ENCODE data around the gene ZCCHC7. TPM values are rescaled to one million over a fixed set of nuclear protein-coding genes. Genes with fewer than 3 reads are reported as not detected.

ZCCHC7 gene
- total and polyA plus RNA-seq, 10 of the 15 experiments (the other 5 are each of a cell fraction or from before 2014, with no cell fraction given): 42.9 to 178 (median 53.3) TPM

GRCh38 chr9:37301042-37301853 is 180.9 kb downstream of the ZCCHC7 start:
- 25% methylated on average over 2 of the region's 2 CpGs for WGBS (ENCODE audit: insufficient coverage, insufficient replicate concordance, low lambda C conversion rate, missing lambda C conversion rate)
- SMC1A ChIA-PET (ENCODE audit: uncharacterized antibody, unreplicated experiment): interaction anchor here (0.6 to 5.3 kb wide), 39 partner anchors 8 to 428 kb away, joined by 3 to 65 read pairs (median 5); no protein-coding TSS in a partner anchor
- peaks cover 3 to 18% of the 10 kb centered on the region in 2 experiments; a peak in 3 of 4 replicates for H3K36me3 ChIP-seq (ENCODE audit: control insufficient read depth in 2 of 2, insufficient read depth in 2 of 2, low read length in 1 of 2)
- peak; percentile 70 for ATAC-seq
- H3K27ac ChIP-seq (ENCODE audit: control insufficient read depth, insufficient read depth): peak overlapping the region; percentile 95
- RAD21 ChIA-PET (ENCODE audit: unreplicated experiment): interaction anchor here (0.7 to 8.5 kb wide), 37 partner anchors 8 to 308 kb away, joined by 3 to 104 read pairs (median 5); partner anchors contain the start of gene ZCCHC7
- CTCF ChIA-PET: interaction anchor here (0.8 to 6.7 kb wide), 29 partner anchors 8 to 307 kb away, joined by 3 to 32 read pairs (median 5); no protein-coding TSS in a partner anchor
- intact Hi-C loops (cut with micrococcal nuclease; ENCODE audit: unreplicated experiment): loop anchor here (5.0 kb wide), 3 partner anchors 219 to 304 kb away; partner anchors contain the start of gene PAX5
- peak overlapping the region; percentile 93; the same call in 1 of the 2 replicates for H3K4me2 ChIP-seq (ENCODE audit: control insufficient read depth, insufficient read depth)
- H4K20me1 ChIP-seq (ENCODE audit: control insufficient read depth, insufficient read depth): no peaks in the 10 kb centered on the region
- POLR2A ChIA-PET: interaction anchor here (0.6 to 2.6 kb wide), 23 partner anchors 9 to 307 kb away, joined by 3 to 10 read pairs (median 3); no protein-coding TSS in a partner anchor
- FAIRE-seq: no peak
- no peak overlapping the region for H2AFZ ChIP-seq (ENCODE audit: control insufficient read depth, low read depth, low read length)
- in situ Hi-C loops (cut with MboI): loop anchor here (5.0 kb wide), 1 partner anchor 274 kb away; no protein-coding TSS in a partner anchor
- H3K27me3 ChIP-seq (replicated peaks in 1 of 2; ENCODE audit: control insufficient read depth in 2 of 2, insufficient read depth in 2 of 2, low read length in 1 of 2): no peaks in the 10 kb centered on the region
- H3K9ac ChIP-seq (ENCODE audit: control insufficient read depth, insufficient read depth, low read length): no peak overlapping the region
- DNase-seq (ENCODE audit: low read depth, low spot score): no peak
- H3K4me1 ChIP-seq (ENCODE audit: control insufficient read depth, insufficient read depth, low read length): peaks cover 53% of the 10 kb centered on the region
- no TSS peak for BruUV-seq (replicated peaks)
- peaks cover 63% of the 10 kb centered on the region for H3K79me2 ChIP-seq (ENCODE audit: control insufficient read depth, insufficient read depth, low read length)
- H3K9me3 ChIP-seq (replicated peaks; ENCODE audit: control insufficient read depth, insufficient read depth, low read length): no peaks in the 10 kb centered on the region
- H3K4me3 ChIP-seq: peak overlapping the region; percentile 43; the same call in 1 of the 2 replicates
- no peak for TF ChIP-seq BMI1 (IDR thresholded peaks at IDR 0.05; ENCODE audit: borderline replicate concordance)
- no peak for TF ChIP-seq BACH1 (IDR thresholded peaks at IDR 0.05; ENCODE audit: borderline replicate concordance)
- no peak for TF ChIP-seq STAT3 (IDR thresholded peaks at IDR 0.05; ENCODE audit: low read depth, low read length)
- TF ChIP-seq ESRRA (IDR thresholded peaks at IDR 0.05; ENCODE audit: low read length): no peak
- TF ChIP-seq PKNOX1 (IDR thresholded peaks at IDR 0.05): peak; percentile 95
- TF ChIP-seq PBX3 (IDR thresholded peaks at IDR 0.05; ENCODE audit: insufficient replicate concordance, low read depth, low read length): peak; percentile 83
- peak; percentile 36; the same call in 1 of the 2 replicates for TF ChIP-seq RAD21 (IDR thresholded peaks at IDR 0.05; ENCODE audit: insufficient read depth, low read depth, low read length)
- TF ChIP-seq HDGF (IDR thresholded peaks at IDR 0.05): peak; percentile 30; the same call in 1 of the 2 replicates
- TF ChIP-seq RELB (IDR thresholded peaks at IDR 0.05; ENCODE audit: low read depth): no peak
- TF ChIP-seq WRNIP1 (IDR thresholded peaks at IDR 0.05; ENCODE audit: borderline replicate concordance, low read depth, low read length): no peak
- TF ChIP-seq E2F4 (IDR thresholded peaks at IDR 0.05; ENCODE audit: low read depth, low read length): no peak
- TF ChIP-seq ETV6 (conservative IDR thresholded peaks at IDR 0.05 in 1 of 2, IDR thresholded peaks at IDR 0.05 in 1 of 2; ENCODE audit: borderline replicate concordance in 1 of 2, low read depth in 1 of 2): 0 out of 4 replicates have a peak, but pooled peaks of 1 of the 2 experiments have one; percentile 5
- no peak for TF ChIP-seq MXI1 (IDR thresholded peaks at IDR 0.05; ENCODE audit: low read depth, low read length)
- TF ChIP-seq NR2C1 (IDR thresholded peaks at IDR 0.05): no peak

Data from GM12878 (cell line).